Measurements from ENCODE around the gene LMOD3. TPM values are rescaled to one million over a fixed set of nuclear protein-coding genes. Genes with fewer than 3 reads are reported as not detected.

The LMOD3 gene
- total and polyA plus RNA-seq, 2 donors (not counting 1 experiment from before 2014, with no cell fraction given): not detected

DNA sequence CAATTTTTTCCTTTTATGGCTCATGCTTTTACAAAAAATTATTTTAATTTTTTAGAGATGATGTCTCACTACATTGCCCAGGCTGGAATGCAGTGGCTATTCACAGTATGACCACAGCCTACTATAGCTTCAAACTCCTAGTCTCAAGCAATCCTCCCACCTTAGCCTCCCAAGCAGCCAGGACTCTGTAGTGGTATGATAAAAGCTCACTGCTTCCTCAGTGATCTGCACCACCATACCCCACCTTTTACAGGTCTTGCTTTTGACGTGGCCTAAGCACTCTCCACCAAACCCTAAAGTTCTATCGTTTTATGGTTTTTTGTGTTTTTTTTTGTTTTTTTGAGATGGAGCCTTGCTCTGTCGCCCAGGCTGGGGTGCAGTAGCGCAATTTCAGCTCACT lies 56.3 kb downstream of the LMOD3 start:
- POLR2A ChIA-PET: interaction anchor here (0.7 kb wide), 1 partner anchor 898 kb away, joined by 3 read pairs; no protein-coding TSS in a partner anchor
- WGBS (ENCODE audit: insufficient coverage): 67% methylated on average over 1 of the region's 4 CpGs
- Histone ChIP-seq H3K36me3 (replicated peaks in 1 of 2; ENCODE audit: control extremely low read depth in 1 of 2, control insufficient read depth in 1 of 2, extremely low read depth in 1 of 2, insufficient read depth in 2 of 2, low read length in 1 of 2) (peaks cover 19 to 48% of the 10 kb centered on the region in 2 experiments), H3K4me1 (ENCODE audit: control insufficient read depth in 2 of 2, insufficient read depth in 2 of 2, low read length in 2 of 2) (no peaks in the 10 kb centered on the region), H3K9ac (ENCODE audit: low read length) (no peak overlapping the region), H3K79me2 (ENCODE audit: control insufficient read depth, insufficient read depth, low read length) (peaks cover 26% of the 10 kb centered on the region), H2AFZ (ENCODE audit: insufficient read depth, low read depth, low read length, poor library complexity, severe bottlenecking) (no peak overlapping the region), H3K9me3 (ENCODE audit: control extremely low read depth in 1 of 3, control insufficient read depth in 2 of 3, insufficient read depth in 1 of 3, low read length in 2 of 3) (no peaks in the 10 kb centered on the region), H3K27me3 (replicated peaks in 1 of 4; ENCODE audit: control extremely low read depth in 1 of 4, control insufficient read depth in 3 of 4, insufficient read depth in 4 of 4, low read length in 3 of 4) (no peaks in the 10 kb centered on the region), H3K4me3 (ENCODE audit: control extremely low read depth in 1 of 5, extremely low read depth in 1 of 5, insufficient read depth in 1 of 5, low read depth in 2 of 5, low read length in 4 of 5) (no peak overlapping the region), H3K27ac (ENCODE audit: low read length in 2 of 2) (no peak overlapping the region), H3K4me2 (replicated peaks; ENCODE audit: low read depth, low read length, poor library complexity, severe bottlenecking) (no peak overlapping the region), H4K20me1 (ENCODE audit: control insufficient read depth, insufficient read depth, low read length, poor library complexity, severe bottlenecking) (no peaks in the 10 kb centered on the region)
- H3K4me1 Mint-ChIP-seq: peaks cover 6% of the 10 kb centered on the region
- DNase-seq (no peak), ATAC-seq (ENCODE audit: low read depth) (no peak)
- no peaks in the 10 kb centered on the region for H3K9me3 Mint-ChIP-seq (ENCODE audit: insufficient read depth)
- H3K27ac Mint-ChIP-seq: no peak overlapping the region
- CTCF ChIA-PET: no interaction called here
- no peak overlapping the region for H3K4me3 Mint-ChIP-seq
- TF ChIP-seq EZH2 (IDR thresholded peaks at IDR 0.05; ENCODE audit: borderline replicate concordance, insufficient read depth, low read depth, low read length, poor library complexity, severe bottlenecking): no peak
- TF ChIP-seq, protein P1, sequence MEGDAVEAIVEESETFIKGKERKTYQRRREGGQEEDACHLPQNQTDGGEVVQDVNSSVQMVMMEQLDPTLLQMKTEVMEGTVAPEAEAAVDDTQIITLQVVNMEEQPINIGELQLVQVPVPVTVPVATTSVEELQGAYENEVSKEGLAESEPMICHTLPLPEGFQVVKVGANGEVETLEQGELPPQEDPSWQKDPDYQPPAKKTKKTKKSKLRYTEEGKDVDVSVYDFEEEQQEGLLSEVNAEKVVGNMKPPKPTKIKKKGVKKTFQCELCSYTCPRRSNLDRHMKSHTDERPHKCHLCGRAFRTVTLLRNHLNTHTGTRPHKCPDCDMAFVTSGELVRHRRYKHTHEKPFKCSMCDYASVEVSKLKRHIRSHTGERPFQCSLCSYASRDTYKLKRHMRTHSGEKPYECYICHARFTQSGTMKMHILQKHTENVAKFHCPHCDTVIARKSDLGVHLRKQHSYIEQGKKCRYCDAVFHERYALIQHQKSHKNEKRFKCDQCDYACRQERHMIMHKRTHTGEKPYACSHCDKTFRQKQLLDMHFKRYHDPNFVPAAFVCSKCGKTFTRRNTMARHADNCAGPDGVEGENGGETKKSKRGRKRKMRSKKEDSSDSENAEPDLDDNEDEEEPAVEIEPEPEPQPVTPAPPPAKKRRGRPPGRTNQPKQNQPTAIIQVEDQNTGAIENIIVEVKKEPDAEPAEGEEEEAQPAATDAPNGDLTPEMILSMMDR (IDR thresholded peaks at IDR 0.05): no peak
- intact Hi-C loops (cut with micrococcal nuclease): no loop called here
- no peaks in the 10 kb centered on the region for H3K27me3 Mint-ChIP-seq

DNA sequence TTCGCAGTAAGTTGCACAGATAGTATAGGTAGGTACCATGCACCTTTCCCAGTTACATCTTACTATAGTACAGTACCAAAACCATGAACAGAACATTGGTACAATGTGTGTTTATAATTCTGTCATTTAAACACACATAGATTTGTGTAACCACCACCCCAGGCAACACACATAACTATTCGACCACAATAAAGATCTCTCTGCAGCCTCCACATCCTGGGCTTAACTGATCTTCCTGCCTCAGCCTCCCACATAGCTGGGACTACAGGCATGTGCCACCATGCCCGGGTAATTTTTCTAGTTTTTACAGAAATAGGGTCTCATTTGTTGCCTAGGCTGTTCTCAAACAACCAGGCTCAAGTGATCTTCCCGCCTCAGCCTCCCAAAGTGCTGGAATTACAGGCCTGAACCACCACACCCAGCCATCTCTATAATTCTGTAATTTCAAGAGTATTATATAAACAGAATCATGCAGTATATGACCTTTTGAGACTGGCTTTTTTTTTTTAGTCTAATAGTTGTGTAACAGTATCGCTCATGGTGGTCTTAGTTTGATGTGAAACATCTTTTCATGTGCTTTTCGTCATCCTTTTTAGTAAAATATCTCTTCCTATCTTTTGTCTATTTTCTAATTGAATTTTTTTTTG lies 57.0 kb downstream of the LMOD3 start:
- ATAC-seq (ENCODE audit: low read depth) (no peak), DNase-seq (no peak)
- 100% methylated on average over 2 of the region's 6 CpGs for WGBS (ENCODE audit: insufficient coverage)
- H3K27me3 Mint-ChIP-seq: no peaks in the 10 kb centered on the region
- no peaks in the 10 kb centered on the region for H4K20me1 ChIP-seq (ENCODE audit: control insufficient read depth, insufficient read depth, low read length, poor library complexity, severe bottlenecking)
- intact Hi-C loops (cut with micrococcal nuclease): no loop called here
- no peaks in the 10 kb centered on the region for H3K9me3 Mint-ChIP-seq (ENCODE audit: insufficient read depth)
- H3K79me2 ChIP-seq (ENCODE audit: control insufficient read depth, insufficient read depth, low read length): peaks cover 19% of the 10 kb centered on the region
- peaks cover 6% of the 10 kb centered on the region for H3K4me1 Mint-ChIP-seq
- H3K4me3 ChIP-seq (ENCODE audit: control extremely low read depth in 1 of 5, extremely low read depth in 1 of 5, insufficient read depth in 1 of 5, low read depth in 2 of 5, low read length in 4 of 5): no peak overlapping the region
- H3K4me3 Mint-ChIP-seq: no peak overlapping the region
- peaks cover 17 to 48% of the 10 kb centered on the region in 2 experiments for H3K36me3 ChIP-seq (replicated peaks in 1 of 2; ENCODE audit: control extremely low read depth in 1 of 2, control insufficient read depth in 1 of 2, extremely low read depth in 1 of 2, insufficient read depth in 2 of 2, low read length in 1 of 2)
- no peaks in the 10 kb centered on the region for H3K9me3 ChIP-seq (ENCODE audit: control extremely low read depth in 1 of 3, control insufficient read depth in 2 of 3, insufficient read depth in 1 of 3, low read length in 2 of 3)
- H2AFZ ChIP-seq (ENCODE audit: insufficient read depth, low read depth, low read length, poor library complexity, severe bottlenecking): no peak overlapping the region
- no peaks in the 10 kb centered on the region for H3K4me1 ChIP-seq (ENCODE audit: control insufficient read depth in 2 of 2, insufficient read depth in 2 of 2, low read length in 2 of 2)
- POLR2A ChIA-PET: interaction anchor here (0.7 kb wide), 2 partner anchors 27 to 899 kb away, joined by 3 to 6 read pairs; no protein-coding TSS in a partner anchor
- TF ChIP-seq, protein P1 (IDR thresholded peaks at IDR 0.05): no peak
- no peak for TF ChIP-seq EZH2 (IDR thresholded peaks at IDR 0.05; ENCODE audit: borderline replicate concordance, insufficient read depth, low read depth, low read length, poor library complexity, severe bottlenecking)
- no peak overlapping the region for H3K9ac ChIP-seq (ENCODE audit: low read length)
- H3K27ac Mint-ChIP-seq: no peak overlapping the region
- CTCF ChIA-PET: interaction anchor here (0.7 to 1.0 kb wide), 2 partner anchors 26 to 61 kb away, joined by 3 to 5 read pairs; no protein-coding TSS in a partner anchor
- H3K4me2 ChIP-seq (replicated peaks; ENCODE audit: low read depth, low read length, poor library complexity, severe bottlenecking): no peak overlapping the region
- H3K27ac ChIP-seq (ENCODE audit: low read length in 2 of 2): no peak overlapping the region
- H3K27me3 ChIP-seq (replicated peaks in 1 of 4; ENCODE audit: control extremely low read depth in 1 of 4, control insufficient read depth in 3 of 4, insufficient read depth in 4 of 4, low read length in 3 of 4): no peaks in the 10 kb centered on the region

All from B cell (primary cell).